HEK293T (cell line): Measurements from ENCODE around the gene SLC25A14.

ENCODE experiments used
- CTCF ChIA-PET: fragments of 350-600 bp; formaldehyde crosslinking; extraction: SDS; loops from one replicate; lab custom pipeline; 2021; ENCODE audit warnings: antibody characterized with exemption, inconsistent platforms; lab: Yijun Ruan, JAX
- POLR2A ChIA-PET: fragments of 350-600 bp; formaldehyde crosslinking; extraction: SDS; loops from one replicate; lab custom pipeline; 2020; ENCODE audit warnings: antibody characterized with exemption, inconsistent platforms; lab: Yijun Ruan, JAX
- DNase-seq: peaks from one replicate; pipeline ENCODE4 v3.0.0; 2012; ENCODE audit warnings: mixed read lengths; ENCODE audit errors: extremely low spot score
- ARNT ChIP-seq: fragments of 450-650 bp; IDR thresholded peaks from 2 replicates; pipeline ENCODE4 v1.6.1; 2017; ENCODE audit warnings: mild to moderate bottlenecking
- BHLHE40 ChIP-seq: fragments of 450-650 bp; IDR thresholded peaks from 2 replicates; pipeline ENCODE4 v1.6.1; 2016; ENCODE audit warnings: mild to moderate bottlenecking, moderate library complexity, borderline replicate concordance
- CTBP1 ChIP-seq: fragments of 450-650 bp; IDR thresholded peaks from 2 replicates; pipeline ENCODE4 v1.6.1; 2016; ENCODE audit warnings: borderline replicate concordance
- ELF4 ChIP-seq: fragments of 450-650 bp; IDR thresholded peaks from 2 replicates; pipeline ENCODE4 v1.6.1; 2017; ENCODE audit warnings: antibody characterized with exemption
- FOXA1 ChIP-seq: fragments of 450-650 bp; IDR thresholded peaks from 2 replicates; pipeline ENCODE4 v1.6.1; 2016; ENCODE audit warnings: mild to moderate bottlenecking
- FOXK2 ChIP-seq: fragments of 450-650 bp; IDR thresholded peaks from 2 replicates; pipeline ENCODE4 v1.6.1; 2016; ENCODE audit warnings: mild to moderate bottlenecking
- FOXM1 ChIP-seq: fragments of 450-650 bp; IDR thresholded peaks from 2 replicates; pipeline ENCODE4 v1.6.1; 2017; ENCODE audit warnings: mild to moderate bottlenecking, borderline replicate concordance
- HDGF ChIP-seq: fragments of 450-650 bp; IDR thresholded peaks from 2 replicates; pipeline ENCODE4 v1.6.1; 2017; ENCODE audit warnings: antibody characterized with exemption, borderline replicate concordance
- L3MBTL2 ChIP-seq: fragments of 450-650 bp; conservative IDR thresholded peaks from 2 replicates; pipeline ENCODE4 v1.6.1; 2016; ENCODE audit warnings: mild to moderate bottlenecking
- LEF1 ChIP-seq: fragments of 450-650 bp; IDR thresholded peaks from 2 replicates; pipeline ENCODE4 v1.6.1; 2017; ENCODE audit warnings: mild to moderate bottlenecking, borderline replicate concordance
- NFRKB ChIP-seq: fragments of 450-650 bp; IDR thresholded peaks from 2 replicates; pipeline ENCODE4 v1.6.1; 2016; ENCODE audit warnings: mild to moderate bottlenecking, moderate library complexity
- PKNOX1 ChIP-seq: fragments of 450-650 bp; IDR thresholded peaks from 2 replicates; pipeline ENCODE4 v1.6.1; 2016
- SP1 ChIP-seq: fragments of 450-650 bp; IDR thresholded peaks from 2 replicates; pipeline ENCODE4 v1.6.1; 2017
- SUZ12 ChIP-seq: fragments of 450-650 bp; IDR thresholded peaks from 2 replicates; pipeline ENCODE4 v1.6.1; 2016; ENCODE audit warnings: mild to moderate bottlenecking
- TARDBP ChIP-seq: fragments of 450-650 bp; IDR thresholded peaks from 2 replicates; pipeline ENCODE4 v1.6.1; 2016
- ZNF384 ChIP-seq: fragments of 450-650 bp; IDR thresholded peaks from 2 replicates; pipeline ENCODE4 v1.6.1; 2016

The SLC25A14 gene

DNA sequence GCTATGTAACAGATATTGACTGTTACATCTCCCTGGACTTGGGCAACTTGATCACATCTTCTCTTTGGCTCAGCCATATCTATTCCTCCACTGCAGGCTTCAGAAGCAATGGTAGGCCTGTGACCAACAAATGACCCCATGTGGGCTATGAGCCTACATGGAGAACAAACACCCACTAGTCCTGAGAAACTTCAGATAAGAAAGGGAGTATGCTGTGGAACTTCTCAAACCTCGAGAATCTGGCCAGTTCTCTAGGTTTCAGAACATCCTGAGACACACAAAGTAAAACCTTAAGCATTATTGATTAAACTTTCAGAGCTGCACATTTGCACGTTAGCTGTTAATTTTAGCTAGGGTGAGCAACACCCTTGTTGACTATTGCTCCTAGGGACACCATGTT is 78.3 kb downstream of the SLC25A14 start:
- DNase-seq, result no peak
- POLR2A ChIA-PET, result no interaction called here
- CTCF ChIA-PET, result no interaction called here
- TF ChIP-seq HDGF (no peak), NFRKB (no peak), L3MBTL2 (no peak), TARDBP (no peak), PKNOX1 (no peak), CTBP1 (no peak), ZNF384 (no peak), ELF4 (no peak), FOXK2 (no peak), LEF1 (no peak), BHLHE40 (no peak), FOXM1 (no peak), SUZ12 (no peak), ARNT (no peak), FOXA1 (no peak), SP1 (no peak)

DNA sequence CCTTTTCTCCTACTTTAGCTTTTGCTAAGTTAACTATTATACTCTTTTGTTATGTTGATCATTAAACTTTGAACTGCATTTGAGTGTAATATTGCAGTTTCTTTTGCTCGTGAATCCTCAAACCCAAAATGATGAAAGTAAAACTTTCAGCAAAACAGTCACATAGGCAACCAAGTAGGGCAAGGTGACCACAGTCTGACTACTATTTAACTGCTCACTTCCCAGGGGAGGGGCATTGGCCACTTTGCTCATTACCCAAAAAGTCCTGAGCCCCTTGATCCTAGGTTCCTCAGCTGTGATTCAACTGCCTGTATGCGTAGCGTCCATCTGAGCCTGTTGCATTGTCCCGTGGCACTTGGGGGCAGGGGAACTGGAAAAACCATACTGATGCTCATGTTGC is 79.0 kb downstream of the SLC25A14 start:
- TF ChIP-seq TARDBP (no peak), L3MBTL2 (no peak), ARNT (no peak), FOXA1 (no peak), HDGF (no peak)
- ChIA-PET POLR2A (no interaction called here), CTCF (no interaction called here)
- no peak for DNase-seq

DNA sequence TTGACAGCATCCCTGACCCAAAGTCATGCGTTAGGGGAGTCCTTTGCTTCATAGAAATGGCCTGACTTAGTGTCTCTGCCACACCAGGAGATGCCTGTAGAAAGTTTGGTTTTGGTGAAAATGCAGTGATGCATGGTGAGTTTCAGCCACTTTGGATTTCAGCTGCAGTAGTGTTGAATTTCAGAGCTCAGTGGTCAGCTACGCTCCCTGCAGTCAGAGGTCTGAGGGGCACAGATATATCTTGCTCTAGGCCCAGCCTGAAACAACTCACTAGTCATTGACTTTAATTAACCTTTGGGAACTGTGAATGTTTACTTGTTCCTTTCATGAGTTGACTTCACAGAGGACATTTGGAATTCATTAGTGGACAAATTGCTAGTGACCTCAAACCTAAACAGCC is 79.5 kb downstream of the SLC25A14 start:
- no peak for TF ChIP-seq SUZ12
- TF ChIP-seq FOXK2, result no peak
- no peak for TF ChIP-seq ZNF384
- TF ChIP-seq CTBP1, result no peak
- TF ChIP-seq SP1, result no peak
- no peak for TF ChIP-seq TARDBP
- TF ChIP-seq BHLHE40, result no peak
- no peak for TF ChIP-seq ARNT
- no peak for TF ChIP-seq FOXM1
- no peak for TF ChIP-seq ELF4
- no peak for TF ChIP-seq FOXA1
- ChIA-PET CTCF (no interaction called here), POLR2A (no interaction called here)
- no peak for DNase-seq
